GM18508 (cell line): ENCODE measurements around the gene PHF2.

ENCODE experiments used
- ATAC-seq: cut with Tn5 transposase; IDR thresholded peaks from one replicate; pipeline ENCODE4 v1.9.1; 2021; ENCODE audit warnings: moderate number of reproducible peaks; ENCODE audit not compliant: insufficient read depth, unreplicated experiment

The PHF2 gene

GRCh38 chr9:93674580-93675335 lies 98.4 kb downstream of the PHF2 start:
- no peak for ATAC-seq

GRCh38 chr9:93675336-93676150 lies 99.2 kb downstream of the PHF2 start:
- no peak for ATAC-seq

- ATAC-seq, result no peak
Measured at GRCh38 chr9:93676310-93677047, 100.1 kb downstream of the PHF2 start.

GRCh38 chr9:93677048-93677571 lies 100.7 kb downstream of the PHF2 start:
- no peak for ATAC-seq

GRCh38 chr9:93677641-93678136 lies 101.3 kb downstream of the PHF2 start:
- no peak for ATAC-seq

- ATAC-seq, result no peak
Measured at GRCh38 chr9:93678199-93679019, 102.0 kb downstream of the PHF2 start.

- ATAC-seq, result no peak
Measured at GRCh38 chr9:93679536-93680442, 103.4 kb downstream of the PHF2 start.

GRCh38 chr9:93680443-93681268 lies 104.3 kb downstream of the PHF2 start:
- no peak for ATAC-seq

- ATAC-seq, result no peak
Measured at GRCh38 chr9:93681269-93682154, 105.1 kb downstream of the PHF2 start.

GRCh38 chr9:93682155-93682968 lies 106.0 kb downstream of the PHF2 start:
- no peak for ATAC-seq

GRCh38 chr9:93683331-93684134 lies 107.1 kb downstream of the PHF2 start:
- ATAC-seq, result no peak

GRCh38 chr9:93684161-93684765 lies 107.9 kb downstream of the PHF2 start:
- ATAC-seq, result no peak

- no peak for ATAC-seq
Measured at GRCh38 chr9:93684806-93685543, 108.6 kb downstream of the PHF2 start.
